Endothelial cell (in vitro differentiated cells): ENCODE measurements around the gene GPR18. TPM values are rescaled to one million over a fixed set of nuclear protein-coding genes. Genes with fewer than 3 reads are reported as not detected.

Experiments
- DNase-seq: peaks from one replicate; pipeline ENCODE4 v3.0.0; 2021; ENCODE audit warnings: low spot score
- H3K27ac Mint-ChIP-seq: one replicate; pipeline ENCODE4 v1.8.0; 2021; ENCODE audit warnings: mixed read lengths, inconsistent platforms; ENCODE audit not compliant: unreplicated experiment
- H3K27me3 Mint-ChIP-seq: one replicate; pipeline ENCODE4 v1.8.0; 2021; ENCODE audit warnings: mild to moderate bottlenecking, moderate library complexity, mixed read lengths, inconsistent platforms; ENCODE audit not compliant: unreplicated experiment
- H3K36me3 Mint-ChIP-seq: one replicate; pipeline ENCODE4 v1.8.0; 2021; ENCODE audit warnings: mild to moderate bottlenecking, low read depth, mixed read lengths, inconsistent platforms; ENCODE audit not compliant: unreplicated experiment
- H3K4me1 Mint-ChIP-seq: one replicate; pipeline ENCODE4 v1.8.0; 2021; ENCODE audit warnings: mild to moderate bottlenecking, mixed read lengths, inconsistent platforms; ENCODE audit not compliant: unreplicated experiment
- H3K4me3 Mint-ChIP-seq: one replicate; pipeline ENCODE4 v1.8.0; 2021; ENCODE audit warnings: mild to moderate bottlenecking, mixed read lengths, inconsistent platforms; ENCODE audit not compliant: unreplicated experiment
- H3K9me3 Mint-ChIP-seq: one replicate; pipeline ENCODE4 v1.8.0; 2021; ENCODE audit warnings: mixed read lengths, inconsistent platforms; ENCODE audit not compliant: unreplicated experiment
- CTCF ChIP-seq: fragments of 200-600 bp; sonication (generic); IDR thresholded peaks from one replicate; pipeline ENCODE4 v1.5.0; 2021; ENCODE audit warnings: antibody characterized with exemption; ENCODE audit not compliant: unreplicated experiment
- total RNA-seq: library from RNA; stranded (reverse); fragmentation: NEBNext Ultra II Directional; extraction: Animal tissue kit (Norgen Biotek cat#: 25700); gene quantifications from one replicate; pipeline ENCODE4 v1.2.1, GENCODE V29; 2021; ENCODE audit not compliant: unreplicated experiment

Gene GPR18
- total RNA-seq, 1 donor from 2014 or later: not detected

GRCh38 chr13:99296398-99296797 lies 38.2 kb upstream of the GPR18 start:
- Mint-ChIP-seq H3K27ac (no peak overlapping the region), H3K9me3 (no peaks in the 10 kb centered on the region), H3K36me3 (no peaks in the 10 kb centered on the region), H3K4me3 (no peak overlapping the region), H3K4me1 (no peaks in the 10 kb centered on the region), H3K27me3 (peaks cover 1% of the 10 kb centered on the region)
- DNase-seq: no peak
- TF ChIP-seq CTCF: no peak

DNA sequence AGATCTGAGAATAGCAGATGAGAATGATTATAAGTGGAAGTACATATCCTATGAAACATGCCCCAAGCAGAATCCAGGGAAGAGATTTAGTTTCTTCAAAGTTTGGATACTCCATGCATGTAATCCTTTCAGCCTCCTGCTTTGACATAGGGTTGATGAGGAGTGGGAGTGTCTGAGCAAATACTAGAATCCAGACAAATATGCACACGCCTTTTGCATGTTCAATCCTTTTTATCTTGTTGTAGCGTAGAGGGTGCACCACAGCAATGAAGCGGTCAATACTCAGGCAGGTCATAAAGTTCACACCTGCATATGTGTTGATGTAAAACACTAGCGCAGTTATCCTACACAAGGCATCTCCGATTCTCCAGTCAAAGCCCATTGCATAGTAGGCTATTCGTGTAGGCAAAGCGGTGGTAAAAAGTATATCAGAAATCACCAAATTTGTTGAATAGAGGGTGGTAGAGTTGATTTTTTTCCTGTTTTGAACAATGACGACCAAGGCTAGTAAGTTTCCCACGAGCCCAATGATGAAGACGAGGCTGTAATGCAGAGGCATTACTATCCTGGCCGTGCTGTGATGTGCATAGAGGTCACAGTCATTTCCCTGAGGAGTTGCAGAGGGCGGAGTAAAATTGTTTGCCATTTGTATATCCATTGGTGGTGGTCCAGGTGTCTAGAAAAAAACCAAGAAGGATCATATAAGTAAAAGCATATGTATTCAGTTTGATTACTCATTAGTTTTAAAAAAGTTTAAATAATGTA lies 37.5 kb upstream of the GPR18 start:
- Mint-ChIP-seq H3K36me3 (no peaks in the 10 kb centered on the region), H3K27me3 (peaks cover 1% of the 10 kb centered on the region), H3K4me3 (no peak overlapping the region), H3K27ac (no peak overlapping the region), H3K4me1 (no peaks in the 10 kb centered on the region), H3K9me3 (no peaks in the 10 kb centered on the region)
- TF ChIP-seq CTCF: no peak
- DNase-seq: no peak

- DNase-seq: no peak
- H3K27me3 Mint-ChIP-seq: peaks cover 1% of the 10 kb centered on the region
- no peaks in the 10 kb centered on the region for H3K36me3 Mint-ChIP-seq
- no peaks in the 10 kb centered on the region for H3K4me1 Mint-ChIP-seq
- no peaks in the 10 kb centered on the region for H3K9me3 Mint-ChIP-seq
- no peak for TF ChIP-seq CTCF
- H3K27ac Mint-ChIP-seq: no peak overlapping the region
- H3K4me3 Mint-ChIP-seq: no peak overlapping the region
Measured at GRCh38 chr13:99294958-99295357, 36.8 kb upstream of the GPR18 start.

- Mint-ChIP-seq H3K27ac (no peak overlapping the region), H3K27me3 (peaks cover 1% of the 10 kb centered on the region), H3K36me3 (peaks cover 2% of the 10 kb centered on the region), H3K4me1 (no peaks in the 10 kb centered on the region), H3K9me3 (no peaks in the 10 kb centered on the region), H3K4me3 (no peak overlapping the region)
- TF ChIP-seq CTCF: no peak
- DNase-seq: no peak
Measured at GRCh38 chr13:99294198-99294597, 36.0 kb upstream of the GPR18 start.

- H3K4me1 Mint-ChIP-seq: no peaks in the 10 kb centered on the region
- no peak overlapping the region for H3K4me3 Mint-ChIP-seq
- no peak for DNase-seq
- no peaks in the 10 kb centered on the region for H3K9me3 Mint-ChIP-seq
- H3K27me3 Mint-ChIP-seq: peaks cover 1% of the 10 kb centered on the region
- no peak for TF ChIP-seq CTCF
- H3K27ac Mint-ChIP-seq: no peak overlapping the region
- H3K36me3 Mint-ChIP-seq: peaks cover 5% of the 10 kb centered on the region
Measured at GRCh38 chr13:99293178-99293577, 35.0 kb upstream of the GPR18 start.
